Mesendoderm (in vitro differentiated cells): Measurements from ENCODE around the gene CLCN6.

Experiments
- DNase-seq: peaks from one replicate; pipeline ENCODE4 v3.0.0; 2013
- H2AK5ac ChIP-seq: 2 replicates; pipeline ENCODE4 v1.6.1; 2013; ENCODE audit warnings: low read length, inconsistent platforms
- H2BK120ac ChIP-seq: 2 replicates; pipeline ENCODE4 v1.6.1; 2013; ENCODE audit warnings: low read depth, mild to moderate bottlenecking, low read length, moderate library complexity, mixed read lengths
- H2BK15ac ChIP-seq: replicated peaks from 2 replicates; pipeline ENCODE4 v1.6.1; 2013; ENCODE audit warnings: low read depth, mild to moderate bottlenecking, moderate library complexity
- H2BK5ac ChIP-seq: 2 replicates; pipeline ENCODE4 v1.6.1; 2013; ENCODE audit warnings: low read length, inconsistent platforms
- H3K18ac ChIP-seq: 2 replicates; pipeline ENCODE4 v1.6.1; 2013; ENCODE audit warnings: mild to moderate bottlenecking, low read length, mixed read lengths
- H3K23ac ChIP-seq: one replicate; pipeline ENCODE4 v1.6.1; 2013; ENCODE audit warnings: low read length
- H3K27ac ChIP-seq: 2 replicates; pipeline ENCODE4 v1.5.1; 2013; ENCODE audit warnings: low read depth, mild to moderate bottlenecking, inconsistent platforms, low read length, moderate library complexity
- H3K27me3 ChIP-seq: 2 replicates; pipeline ENCODE4 v1.6.1; 2013; ENCODE audit warnings: low read length, control low read depth, mild to moderate bottlenecking, inconsistent platforms; ENCODE audit not compliant: insufficient read depth, poor library complexity
- H3K36me3 ChIP-seq: 2 replicates; pipeline ENCODE4 v1.6.1; 2013; ENCODE audit warnings: low read length, inconsistent platforms; ENCODE audit not compliant: control insufficient read depth, insufficient read depth
- H3K4ac ChIP-seq: one replicate; pipeline ENCODE4 v1.6.1; 2013; ENCODE audit warnings: low read depth, mild to moderate bottlenecking, low read length, moderate library complexity
- H3K4me1 ChIP-seq: 2 replicates; pipeline ENCODE4 v1.6.1; 2013; ENCODE audit warnings: low read depth, low read length, inconsistent platforms; ENCODE audit not compliant: control insufficient read depth
- H3K4me2 ChIP-seq: 2 replicates; pipeline ENCODE4 v1.6.1; 2013; ENCODE audit warnings: low read length
- H3K4me3 ChIP-seq: 2 replicates; pipeline ENCODE4 v1.5.1; 2013; ENCODE audit warnings: mild to moderate bottlenecking, low read length
- H3K56ac ChIP-seq: one replicate; pipeline ENCODE4 v1.6.1; 2013; ENCODE audit warnings: low read length
- H3K79me1 ChIP-seq: 2 replicates; pipeline ENCODE4 v1.6.1; 2013; ENCODE audit warnings: low read length, inconsistent platforms
- H3K79me2 ChIP-seq: 2 replicates; pipeline ENCODE4 v1.6.1; 2013; ENCODE audit warnings: mild to moderate bottlenecking, low read length; ENCODE audit not compliant: control insufficient read depth, insufficient read depth
- H3K9ac ChIP-seq: 2 replicates; pipeline ENCODE4 v1.6.1; 2013; ENCODE audit warnings: low read length, inconsistent platforms
- H4K5ac ChIP-seq: one replicate; pipeline ENCODE4 v1.6.1; 2013; ENCODE audit warnings: low read length
- H4K8ac ChIP-seq: one replicate; pipeline ENCODE4 v1.6.1; 2013; ENCODE audit warnings: low read depth, mild to moderate bottlenecking, control low read depth, low read length, moderate library complexity
- WGBS: extraction: QIAGEN DNeasy Blood & Tissue Kit; methylation state at CpG from one replicate; pipeline ENCODE4 v1.1.7; 2013; ENCODE audit warnings: low lambda C conversion rate, missing lambda C conversion rate; ENCODE audit not compliant: insufficient coverage; ENCODE audit errors: extremely low coverage; 5-methylcytosine and 5-hydroxymethylcytosine counted together

CLCN6 gene

GRCh38 chr1:11790101-11790879 is 15.7 kb upstream of the CLCN6 start:
- Histone ChIP-seq H2BK120ac (no peak overlapping the region), H3K79me2 (no peaks in the 10 kb centered on the region), H2AK5ac (no peak overlapping the region), H3K79me1 (no peaks in the 10 kb centered on the region), H3K18ac (no peak overlapping the region), H3K4me2 (no peak overlapping the region), H4K5ac (no peak overlapping the region), H3K4ac (no peak overlapping the region), H3K9ac (no peak overlapping the region), H4K8ac (no peak overlapping the region), H2BK5ac (no peak overlapping the region), H3K27ac (no peak overlapping the region), H3K36me3 (peaks cover 2% of the 10 kb centered on the region), H3K4me1 (peaks cover 13% of the 10 kb centered on the region), H3K4me3 (no peak overlapping the region), H2BK15ac (no peak overlapping the region), H3K27me3 (no peaks in the 10 kb centered on the region), H3K56ac (no peak overlapping the region), H3K23ac (no peak overlapping the region)
- DNase-seq, result no peak
- WGBS, result no CpG with 5 or more reads among the region's 20 CpGs

- no peak overlapping the region for H3K23ac ChIP-seq
- H2AK5ac ChIP-seq, result no peak overlapping the region
- H3K4me1 ChIP-seq, result peaks cover 13% of the 10 kb centered on the region
- H2BK120ac ChIP-seq, result no peak overlapping the region
- H2BK5ac ChIP-seq, result no peak overlapping the region
- no peak overlapping the region for H3K4me2 ChIP-seq
- no peaks in the 10 kb centered on the region for H3K27me3 ChIP-seq
- H3K36me3 ChIP-seq, result peaks cover 2% of the 10 kb centered on the region
- no peak overlapping the region for H3K18ac ChIP-seq
- H2BK15ac ChIP-seq, result no peak overlapping the region
- H4K5ac ChIP-seq, result no peak overlapping the region
- H3K9ac ChIP-seq, result no peak overlapping the region
- no peak for DNase-seq
- H3K79me1 ChIP-seq, result no peaks in the 10 kb centered on the region
- no peak overlapping the region for H3K4ac ChIP-seq
- WGBS, result no CpG with 5 or more reads among the region's 19 CpGs
- H3K56ac ChIP-seq, result no peak overlapping the region
- no peak overlapping the region for H4K8ac ChIP-seq
- H3K79me2 ChIP-seq, result no peaks in the 10 kb centered on the region
- H3K4me3 ChIP-seq, result no peak overlapping the region
- no peak overlapping the region for H3K27ac ChIP-seq
Observed at GRCh38 chr1:11790880-11791715, 14.9 kb upstream of the CLCN6 start.

- WGBS, result no CpG with 5 or more reads among the region's 11 CpGs
- DNase-seq, result no peak
- Histone ChIP-seq H3K79me1 (no peaks in the 10 kb centered on the region), H4K5ac (no peak overlapping the region), H2BK5ac (no peak overlapping the region), H3K4me1 (peaks cover 9% of the 10 kb centered on the region), H3K9ac (no peak overlapping the region), H4K8ac (no peak overlapping the region), H3K18ac (no peak overlapping the region), H3K4me2 (no peak overlapping the region), H3K23ac (no peak overlapping the region), H3K56ac (no peak overlapping the region), H3K27me3 (no peaks in the 10 kb centered on the region), H2BK120ac (no peak overlapping the region), H2BK15ac (no peak overlapping the region), H3K4ac (no peak overlapping the region), H2AK5ac (no peak overlapping the region), H3K4me3 (no peak overlapping the region), H3K36me3 (peaks cover 2% of the 10 kb centered on the region), H3K27ac (no peak overlapping the region), H3K79me2 (no peaks in the 10 kb centered on the region)
Observed at GRCh38 chr1:11792106-11792505, 13.9 kb upstream of the CLCN6 start.

- H3K4me1 ChIP-seq, result no peaks in the 10 kb centered on the region
Observed at GRCh38 chr1:11793819-11794218, 12.2 kb upstream of the CLCN6 start.

GRCh38 chr1:11794446-11795237 is 11.3 kb upstream of the CLCN6 start:
- no peaks in the 10 kb centered on the region for H3K79me2 ChIP-seq
- no peak overlapping the region for H3K4me2 ChIP-seq
- H3K27me3 ChIP-seq, result no peaks in the 10 kb centered on the region
- H3K56ac ChIP-seq, result no peak overlapping the region
- H2AK5ac ChIP-seq, result no peak overlapping the region
- no CpG with 5 or more reads among the region's 19 CpGs for WGBS
- H2BK120ac ChIP-seq, result no peak overlapping the region
- H4K8ac ChIP-seq, result no peak overlapping the region
- H3K4me1 ChIP-seq, result no peaks in the 10 kb centered on the region
- H3K4ac ChIP-seq, result no peak overlapping the region
- H4K5ac ChIP-seq, result no peak overlapping the region
- no peak overlapping the region for H3K18ac ChIP-seq
- H3K36me3 ChIP-seq, result peaks cover 3% of the 10 kb centered on the region
- no peaks in the 10 kb centered on the region for H3K79me1 ChIP-seq
- no peak for DNase-seq
- no peak overlapping the region for H3K27ac ChIP-seq
- H3K4me3 ChIP-seq, result no peak overlapping the region
- H2BK15ac ChIP-seq, result no peak overlapping the region
- no peak overlapping the region for H3K9ac ChIP-seq
- H3K23ac ChIP-seq, result no peak overlapping the region
- H2BK5ac ChIP-seq, result no peak overlapping the region

More at GRCh38 chr1:11793819-11794218, 12.2 kb upstream of the CLCN6 start:
- no peaks in the 10 kb centered on the region for H3K27me3 ChIP-seq
- H3K79me2 ChIP-seq, result no peaks in the 10 kb centered on the region
- no peak overlapping the region for H3K23ac ChIP-seq
- no peak overlapping the region for H4K8ac ChIP-seq
- H3K36me3 ChIP-seq, result peaks cover 3% of the 10 kb centered on the region
- no peak overlapping the region for H3K9ac ChIP-seq
- no peak overlapping the region for H2AK5ac ChIP-seq
- H3K4me2 ChIP-seq, result no peak overlapping the region
- no CpG with 5 or more reads among the region's 15 CpGs for WGBS
- no peaks in the 10 kb centered on the region for H3K79me1 ChIP-seq
- no peak overlapping the region for H4K5ac ChIP-seq
- no peak overlapping the region for H2BK120ac ChIP-seq
- no peak overlapping the region for H3K27ac ChIP-seq
- no peak for DNase-seq
- H3K4me3 ChIP-seq, result no peak overlapping the region
- H3K4ac ChIP-seq, result no peak overlapping the region
- H2BK5ac ChIP-seq, result no peak overlapping the region
- no peak overlapping the region for H3K18ac ChIP-seq
- no peak overlapping the region for H2BK15ac ChIP-seq
- no peak overlapping the region for H3K56ac ChIP-seq
